GM19468 (cell line): ENCODE data around the gene GDI1.

Source experiments
- ATAC-seq: cut with Tn5 transposase; IDR thresholded peaks from one replicate; pipeline ENCODE4 v1.9.1; 2021; ENCODE audit warnings: mild to moderate bottlenecking, moderate library complexity, moderate number of reproducible peaks; ENCODE audit not compliant: unreplicated experiment; ENCODE audit errors: extremely low read depth

The GDI1 gene

GRCh38 chrX:154458954-154459778 is 22.2 kb downstream of the GDI1 start:
- no peak for ATAC-seq

- no peak for ATAC-seq
Measured at GRCh38 chrX:154459832-154460231, 22.9 kb downstream of the GDI1 start.

- ATAC-seq = no peak
Measured at GRCh38 chrX:154460326-154460725, 23.4 kb downstream of the GDI1 start.

GRCh38 chrX:154462396-154462795 is 25.4 kb downstream of the GDI1 start:
- ATAC-seq = no peak

GRCh38 chrX:154463611-154464220 is 26.8 kb downstream of the GDI1 start:
- ATAC-seq = no peak

- no peak for ATAC-seq
Measured at GRCh38 chrX:154464806-154465365, 27.9 kb downstream of the GDI1 start.

GRCh38 chrX:154465601-154466000 is 28.6 kb downstream of the GDI1 start:
- ATAC-seq = no peak

- no peak for ATAC-seq
Measured at GRCh38 chrX:154466036-154466435, 29.1 kb downstream of the GDI1 start.

- no peak for ATAC-seq
Measured at GRCh38 chrX:154466907-154467306, 30.0 kb downstream of the GDI1 start.

- no peak for ATAC-seq
Measured at GRCh38 chrX:154467556-154467955, 30.6 kb downstream of the GDI1 start.

GRCh38 chrX:154468217-154468616 is 31.3 kb downstream of the GDI1 start:
- no peak for ATAC-seq

- no peak for ATAC-seq
Measured at GRCh38 chrX:154469114-154469513, 32.2 kb downstream of the GDI1 start.

- ATAC-seq = no peak
Measured at GRCh38 chrX:154469880-154470279, 32.9 kb downstream of the GDI1 start.

- no peak for ATAC-seq
Measured at GRCh38 chrX:154470434-154470833, 33.5 kb downstream of the GDI1 start.

- ATAC-seq = no peak
Measured at GRCh38 chrX:154470914-154471568, 34.1 kb downstream of the GDI1 start.

GRCh38 chrX:154471839-154472684 is 35.1 kb downstream of the GDI1 start:
- no peak for ATAC-seq

GRCh38 chrX:154472685-154473632 is 36.0 kb downstream of the GDI1 start:
- ATAC-seq = no peak

GRCh38 chrX:154473683-154474082 is 36.7 kb downstream of the GDI1 start:
- no peak for ATAC-seq

GRCh38 chrX:154476821-154477220 is 39.9 kb downstream of the GDI1 start:
- no peak for ATAC-seq
